ENCODE measurements around the gene BCL3.

DNA sequence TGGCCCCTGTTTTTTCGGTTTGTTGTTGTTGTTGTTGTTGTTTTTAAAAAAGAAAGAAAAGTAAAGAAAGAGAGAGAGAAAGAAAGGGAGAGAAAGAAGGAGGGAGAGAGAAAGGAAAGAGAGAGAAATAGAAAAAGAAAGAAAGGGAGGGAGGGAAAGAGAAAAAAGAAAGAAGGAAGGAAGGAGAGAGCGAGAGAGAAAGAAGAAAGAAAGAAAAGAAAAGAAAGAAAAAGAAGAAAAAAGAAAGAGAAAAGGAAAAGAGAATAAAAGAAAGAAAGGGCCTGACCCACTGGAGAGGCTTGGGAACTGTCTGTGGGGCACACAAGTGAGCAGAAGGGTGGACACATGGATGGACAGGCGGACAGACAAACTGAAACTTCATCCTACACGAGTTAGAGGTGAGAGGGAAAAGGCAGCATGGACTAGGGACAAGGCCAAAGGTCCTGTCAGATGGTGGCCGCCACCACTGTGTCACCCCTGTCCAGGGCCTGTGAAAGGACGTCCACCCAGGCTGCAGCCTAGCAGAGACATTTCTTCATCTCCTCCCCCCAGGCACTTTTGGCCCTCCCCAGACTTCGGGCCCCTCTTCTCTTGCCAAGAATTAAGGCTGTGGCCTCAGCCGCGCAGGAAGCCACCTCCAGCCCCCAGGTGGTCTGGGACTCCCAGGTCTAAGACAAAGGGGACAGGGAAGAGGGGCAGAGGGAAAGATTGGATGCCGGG is 51.3 kb downstream of the BCL3 start:
- TF ChIP-seq, protein P1, sequence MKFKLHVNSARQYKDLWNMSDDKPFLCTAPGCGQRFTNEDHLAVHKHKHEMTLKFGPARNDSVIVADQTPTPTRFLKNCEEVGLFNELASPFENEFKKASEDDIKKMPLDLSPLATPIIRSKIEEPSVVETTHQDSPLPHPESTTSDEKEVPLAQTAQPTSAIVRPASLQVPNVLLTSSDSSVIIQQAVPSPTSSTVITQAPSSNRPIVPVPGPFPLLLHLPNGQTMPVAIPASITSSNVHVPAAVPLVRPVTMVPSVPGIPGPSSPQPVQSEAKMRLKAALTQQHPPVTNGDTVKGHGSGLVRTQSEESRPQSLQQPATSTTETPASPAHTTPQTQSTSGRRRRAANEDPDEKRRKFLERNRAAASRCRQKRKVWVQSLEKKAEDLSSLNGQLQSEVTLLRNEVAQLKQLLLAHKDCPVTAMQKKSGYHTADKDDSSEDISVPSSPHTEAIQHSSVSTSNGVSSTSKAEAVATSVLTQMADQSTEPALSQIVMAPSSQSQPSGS (tag by site-specific recombination; IDR thresholded peaks at IDR 0.05; ENCODE audit: low read depth): no peak
- TF ChIP-seq, protein P2, sequence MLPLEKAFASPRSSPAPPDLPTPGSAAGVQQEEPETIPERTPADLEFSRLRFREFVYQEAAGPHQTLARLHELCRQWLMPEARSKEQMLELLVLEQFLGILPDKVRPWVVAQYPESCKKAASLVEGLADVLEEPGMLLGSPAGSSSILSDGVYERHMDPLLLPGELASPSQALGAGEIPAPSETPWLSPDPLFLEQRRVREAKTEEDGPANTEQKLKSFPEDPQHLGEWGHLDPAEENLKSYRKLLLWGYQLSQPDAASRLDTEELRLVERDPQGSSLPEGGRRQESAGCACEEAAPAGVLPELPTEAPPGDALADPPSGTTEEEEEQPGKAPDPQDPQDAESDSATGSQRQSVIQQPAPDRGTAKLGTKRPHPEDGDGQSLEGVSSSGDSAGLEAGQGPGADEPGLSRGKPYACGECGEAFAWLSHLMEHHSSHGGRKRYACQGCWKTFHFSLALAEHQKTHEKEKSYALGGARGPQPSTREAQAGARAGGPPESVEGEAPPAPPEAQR (tag by site-specific recombination; IDR thresholded peaks at IDR 0.05): no peak
